ENCODE measurements around the gene GRPR.

Gene GRPR

DNA sequence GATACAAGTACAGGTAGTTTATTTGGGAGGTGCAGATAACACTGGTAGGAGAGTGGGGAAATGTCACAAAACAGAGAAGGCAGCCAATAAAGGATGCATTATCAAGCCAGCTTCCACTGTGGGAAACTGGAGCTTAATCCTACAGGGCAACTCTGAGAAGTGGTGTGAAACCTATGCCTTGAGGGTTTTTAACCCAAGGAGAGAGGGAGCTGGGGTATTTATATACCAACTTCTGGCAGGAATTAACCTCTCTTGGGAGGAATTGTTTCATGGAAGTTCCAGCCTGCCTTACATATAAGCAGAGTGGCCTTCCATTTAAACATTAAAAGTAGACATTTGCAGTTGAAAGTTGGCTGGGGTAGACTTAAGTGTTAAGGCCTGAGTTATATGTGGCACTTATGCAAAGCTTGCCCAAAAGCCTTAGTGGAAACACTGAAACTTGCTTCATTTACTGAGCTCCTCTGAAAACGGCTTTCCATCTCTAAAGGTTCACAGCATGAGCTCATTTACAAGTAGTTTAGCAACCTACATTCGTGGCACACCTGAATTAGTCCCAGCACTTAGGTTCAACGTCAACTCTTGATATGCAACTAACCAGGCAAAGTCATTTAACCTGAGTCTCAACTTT is 63.1 kb downstream of the GRPR start:
- TF ChIP-seq, protein P1, sequence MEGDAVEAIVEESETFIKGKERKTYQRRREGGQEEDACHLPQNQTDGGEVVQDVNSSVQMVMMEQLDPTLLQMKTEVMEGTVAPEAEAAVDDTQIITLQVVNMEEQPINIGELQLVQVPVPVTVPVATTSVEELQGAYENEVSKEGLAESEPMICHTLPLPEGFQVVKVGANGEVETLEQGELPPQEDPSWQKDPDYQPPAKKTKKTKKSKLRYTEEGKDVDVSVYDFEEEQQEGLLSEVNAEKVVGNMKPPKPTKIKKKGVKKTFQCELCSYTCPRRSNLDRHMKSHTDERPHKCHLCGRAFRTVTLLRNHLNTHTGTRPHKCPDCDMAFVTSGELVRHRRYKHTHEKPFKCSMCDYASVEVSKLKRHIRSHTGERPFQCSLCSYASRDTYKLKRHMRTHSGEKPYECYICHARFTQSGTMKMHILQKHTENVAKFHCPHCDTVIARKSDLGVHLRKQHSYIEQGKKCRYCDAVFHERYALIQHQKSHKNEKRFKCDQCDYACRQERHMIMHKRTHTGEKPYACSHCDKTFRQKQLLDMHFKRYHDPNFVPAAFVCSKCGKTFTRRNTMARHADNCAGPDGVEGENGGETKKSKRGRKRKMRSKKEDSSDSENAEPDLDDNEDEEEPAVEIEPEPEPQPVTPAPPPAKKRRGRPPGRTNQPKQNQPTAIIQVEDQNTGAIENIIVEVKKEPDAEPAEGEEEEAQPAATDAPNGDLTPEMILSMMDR (conservative IDR thresholded peaks at IDR 0.05; ENCODE audit: low read depth, low read length): no peak
- H3K4me3 ChIP-seq (ENCODE audit: low read depth, low read length): no peak overlapping the region
- DNase-seq (ENCODE audit: low read depth): no peak

- TF ChIP-seq, protein P1 (conservative IDR thresholded peaks at IDR 0.05; ENCODE audit: low read depth, low read length): no peak
- DNase-seq (ENCODE audit: low read depth): no peak
These were observed 63.8 kb downstream of the GRPR start for GRCh38 chrX:16187024-16187760.

DNA sequence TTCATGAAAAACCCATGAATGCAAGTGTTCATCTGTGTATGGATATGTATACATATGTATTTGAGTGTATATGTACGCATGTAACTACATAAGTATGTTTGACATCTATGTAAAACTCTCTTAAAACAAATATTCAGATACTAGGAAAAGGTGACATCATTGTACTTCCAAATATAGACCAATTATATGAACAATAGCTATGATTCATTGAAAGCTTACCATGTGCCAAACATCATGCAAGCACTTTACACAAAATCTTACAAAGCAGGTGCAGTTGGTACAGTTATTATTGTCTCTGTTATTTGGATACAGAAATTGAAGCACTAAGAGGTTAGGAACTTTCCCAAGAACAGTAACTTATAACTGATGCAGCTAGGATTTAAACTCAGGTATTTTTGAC is 65.3 kb downstream of the GRPR start:
- TF ChIP-seq, protein P1 (conservative IDR thresholded peaks at IDR 0.05; ENCODE audit: low read depth, low read length): no peak
- DNase-seq (ENCODE audit: low read depth): no peak
- H3K4me3 ChIP-seq (ENCODE audit: low read depth, low read length): no peak overlapping the region

More at GRCh38 chrX:16187024-16187760, 63.8 kb downstream of the GRPR start:
- no peak overlapping the region for H3K4me3 ChIP-seq (ENCODE audit: low read depth, low read length)

DNA sequence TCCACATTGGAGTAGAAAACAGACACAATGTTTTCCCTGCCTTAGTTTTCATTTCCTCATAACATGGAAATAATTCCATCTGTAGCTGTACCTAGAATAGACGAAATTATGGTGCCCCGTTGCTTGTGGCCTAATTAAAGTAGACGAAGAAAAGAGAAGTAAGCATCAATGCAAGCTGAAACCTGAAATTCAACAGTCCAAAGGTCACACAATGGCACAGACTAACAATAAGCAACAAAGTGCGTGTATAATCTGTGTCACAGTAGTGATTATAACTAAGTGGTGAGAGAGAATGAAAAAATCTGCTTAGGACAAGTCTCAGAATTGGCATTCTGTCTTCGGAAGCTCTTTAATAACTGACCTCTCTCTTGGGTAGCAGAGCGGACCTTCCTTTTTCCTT is 68.2 kb downstream of the GRPR start:
- DNase-seq (ENCODE audit: low read depth): no peak
- no peak overlapping the region for H3K4me3 ChIP-seq (ENCODE audit: low read depth, low read length)
- TF ChIP-seq, protein P1 (conservative IDR thresholded peaks at IDR 0.05; ENCODE audit: low read depth, low read length): no peak

- H3K4me3 ChIP-seq (ENCODE audit: low read depth, low read length): no peak overlapping the region
- TF ChIP-seq, protein P1 (conservative IDR thresholded peaks at IDR 0.05; ENCODE audit: low read depth, low read length): no peak
- DNase-seq (ENCODE audit: low read depth): no peak
These were observed 73.5 kb downstream of the GRPR start for GRCh38 chrX:16196829-16197228.

GRCh38 chrX:16199343-16199742 is 76.0 kb downstream of the GRPR start:
- no peak for DNase-seq (ENCODE audit: low read depth)
- TF ChIP-seq, protein P1 (conservative IDR thresholded peaks at IDR 0.05; ENCODE audit: low read depth, low read length): no peak
- no peak overlapping the region for H3K4me3 ChIP-seq (ENCODE audit: low read depth, low read length)

- TF ChIP-seq, protein P1 (conservative IDR thresholded peaks at IDR 0.05; ENCODE audit: low read depth, low read length): no peak
- H3K4me3 ChIP-seq (ENCODE audit: low read depth, low read length): no peak overlapping the region
- DNase-seq (ENCODE audit: low read depth): no peak
These were observed 79.6 kb downstream of the GRPR start for GRCh38 chrX:16202943-16203342.
